HEK293 (cell line): Measurements from ENCODE around the gene MC1R.

Source experiments
- CTCF ChIA-PET: fragments of 350-600 bp; formaldehyde crosslinking; extraction: SDS; loops from one replicate; lab custom pipeline; 2021; ENCODE audit warnings: antibody characterized with exemption; lab: Yijun Ruan, JAX
- POLR2A ChIA-PET: fragments of 300-600 bp; formaldehyde crosslinking; extraction: SDS; loops from one replicate; lab custom pipeline; 2020; ENCODE audit warnings: antibody characterized with exemption, inconsistent platforms; lab: Yijun Ruan, JAX
- H3K27ac ChIP-seq: fragments of 200-500 bp; sonication (Bioruptor generic); 2 replicates; pipeline ENCODE4 v1.5.1; 2014; ENCODE audit warnings: low read depth, low read length, control low read depth, inconsistent platforms; ENCODE audit errors: extremely low read depth
- H3K36me3 ChIP-seq, 2 experiments: fragments of 200-500 bp in 1 of 2; sonication (Bioruptor generic) in 1 of 2; 1 replicate in 1 of 2; 2 replicates in 1 of 2; pipeline ENCODE4 v1.5.1; 2014 to 2017; ENCODE audit warnings: inconsistent platforms in 2 of 2, low read length in 2 of 2; ENCODE audit not compliant: control insufficient read depth in 2 of 2, insufficient read depth in 1 of 2
- H3K4me1 ChIP-seq: fragments of 200-500 bp; sonication (Bioruptor generic); 2 replicates; pipeline ENCODE4 v1.5.1; 2014; ENCODE audit warnings: mild to moderate bottlenecking, low read length, inconsistent platforms; ENCODE audit not compliant: control insufficient read depth, insufficient read depth
- H3K4me3 ChIP-seq: 2 replicates; pipeline ENCODE4 v1.5.1; 2011; ENCODE audit warnings: low read depth, mild to moderate bottlenecking, control low read depth, low read length, moderate library complexity
- H3K9me3 ChIP-seq: fragments of 200-500 bp; sonication (Bioruptor generic); 2 replicates; pipeline ENCODE4 v1.5.1; 2014; ENCODE audit warnings: low read depth, low read length, inconsistent platforms; ENCODE audit not compliant: control insufficient read depth, insufficient read depth
- EGR2 ChIP-seq: fragments of 450-650 bp; formaldehyde crosslinking; IDR thresholded peaks from 2 replicates; pipeline ENCODE4 v1.5.1; 2016; ENCODE audit warnings: low read depth, missing biosample characterization, missing genetic modification characterization
- GLIS2 ChIP-seq: fragments of 450-650 bp; formaldehyde crosslinking; IDR thresholded peaks from 2 replicates; pipeline ENCODE4 v1.5.1; 2016; ENCODE audit warnings: missing biosample characterization, missing genetic modification characterization
- HOXA7 ChIP-seq: sonication (generic); formaldehyde crosslinking; IDR thresholded peaks from 2 replicates; pipeline ENCODE4 v1.8.1; 2022; ENCODE audit warnings: missing genetic modification reagents, borderline replicate concordance
- OSR2 ChIP-seq: fragments of 450-650 bp; formaldehyde crosslinking; IDR thresholded peaks from 2 replicates; pipeline ENCODE4 v1.5.1; 2016; ENCODE audit warnings: missing biosample characterization, missing genetic modification characterization
- SALL2 ChIP-seq: fragments of 450-650 bp; formaldehyde crosslinking; IDR thresholded peaks from 2 replicates; pipeline ENCODE4 v1.5.0; 2017; ENCODE audit warnings: missing biosample characterization, mild to moderate bottlenecking, missing genetic modification characterization, borderline replicate concordance
- ZBTB26 ChIP-seq: fragments of 450-650 bp; formaldehyde crosslinking; optimal IDR thresholded peaks from 2 replicates; pipeline ENCODE3; 2016; ENCODE audit warnings: missing biosample characterization, mild to moderate bottlenecking, missing genetic modification characterization
- ZIC2 ChIP-seq: fragments of 450-650 bp; formaldehyde crosslinking; IDR thresholded peaks from 2 replicates; pipeline ENCODE4 v1.5.1; 2016; ENCODE audit warnings: missing biosample characterization, missing genetic modification characterization
- ZNF138 ChIP-seq: fragments of 450-650 bp; formaldehyde crosslinking; IDR thresholded peaks from 2 replicates; pipeline ENCODE4 v1.5.1; 2016; ENCODE audit warnings: missing biosample characterization, missing genetic modification characterization, borderline replicate concordance
- ZNF16 ChIP-seq: fragments of 450-650 bp; formaldehyde crosslinking; IDR thresholded peaks from 2 replicates; pipeline ENCODE4 v1.5.1; 2016; ENCODE audit warnings: low read depth, missing biosample characterization, missing genetic modification characterization
- ZNF174 ChIP-seq: fragments of 450-650 bp; formaldehyde crosslinking; IDR thresholded peaks from 2 replicates; pipeline ENCODE4 v1.5.0; 2017; ENCODE audit warnings: missing biosample characterization, mild to moderate bottlenecking, missing genetic modification characterization
- ZNF280C ChIP-seq: fragments of 450-650 bp; formaldehyde crosslinking; IDR thresholded peaks from 2 replicates; pipeline ENCODE4 v1.5.1; 2016; ENCODE audit warnings: missing biosample characterization, missing genetic modification characterization
- ZNF302 ChIP-seq: fragments of 450-650 bp; formaldehyde crosslinking; IDR thresholded peaks from 2 replicates; pipeline ENCODE4 v1.5.1; 2016; ENCODE audit warnings: missing biosample characterization, missing genetic modification characterization, low read depth
- ZNF391 ChIP-seq: fragments of 450-650 bp; formaldehyde crosslinking; IDR thresholded peaks from 2 replicates; pipeline ENCODE4 v1.5.1; 2016; ENCODE audit warnings: low read depth, missing biosample characterization, missing genetic modification characterization, borderline replicate concordance
- ZNF473 ChIP-seq: fragments of 450-650 bp; formaldehyde crosslinking; IDR thresholded peaks from 2 replicates; pipeline ENCODE4 v1.5.1; 2017; ENCODE audit warnings: missing biosample characterization, missing genetic modification characterization
- ZNF510 ChIP-seq: fragments of 450-650 bp; formaldehyde crosslinking; IDR thresholded peaks from 2 replicates; pipeline ENCODE4 v1.5.1; 2018; ENCODE audit warnings: mild to moderate bottlenecking, missing genetic modification characterization, missing biosample characterization; ENCODE audit not compliant: insufficient replicate concordance
- ZNF529 ChIP-seq: fragments of 450-650 bp; formaldehyde crosslinking; IDR thresholded peaks from 2 replicates; pipeline ENCODE4 v1.5.1; 2017; ENCODE audit warnings: missing genetic modification characterization, missing biosample characterization; ENCODE audit not compliant: insufficient replicate concordance
- ZNF558 ChIP-seq: fragments of 450-650 bp; formaldehyde crosslinking; IDR thresholded peaks from 2 replicates; pipeline ENCODE4 v1.5.1; 2016; ENCODE audit warnings: missing biosample characterization, missing genetic modification characterization
- ZNF596 ChIP-seq: fragments of 450-650 bp; IDR thresholded peaks from 2 replicates; pipeline ENCODE4 v1.5.0; 2018; ENCODE audit warnings: missing biosample characterization, mild to moderate bottlenecking, missing genetic modification characterization, moderate library complexity
- ZNF600 ChIP-seq: fragments of 450-650 bp; formaldehyde crosslinking; IDR thresholded peaks from 2 replicates; pipeline ENCODE4 v1.5.1; 2016; ENCODE audit warnings: missing biosample characterization, missing genetic modification characterization
- ZNF837 ChIP-seq: fragments of 450-650 bp; formaldehyde crosslinking; IDR thresholded peaks from 2 replicates; pipeline ENCODE4 v1.5.1; 2016; ENCODE audit warnings: missing biosample characterization, missing genetic modification characterization
- ZSCAN23 ChIP-seq: fragments of 450-650 bp; formaldehyde crosslinking; IDR thresholded peaks from 2 replicates; pipeline ENCODE4 v1.5.1; 2016; ENCODE audit warnings: missing biosample characterization, missing genetic modification characterization
- ZSCAN30 ChIP-seq: fragments of 450-650 bp; IDR thresholded peaks from 2 replicates; pipeline ENCODE4 v1.5.1; 2018; ENCODE audit warnings: missing biosample characterization, mild to moderate bottlenecking, missing genetic modification characterization, moderate library complexity

MC1R gene

GRCh38 chr16:89911375-89911774, 7.3 kb upstream of the MC1R start:
- H3K4me1 ChIP-seq = no peaks in the 10 kb centered on the region
- no peak overlapping the region for H3K4me3 ChIP-seq
- H3K36me3 ChIP-seq = peaks cover 8 to 39% of the 10 kb centered on the region in 2 experiments; a peak in 2 of 3 replicates
- ChIA-PET POLR2A (interaction anchor here (2.0 to 2.1 kb wide), 2 partner anchors 11 to 38 kb away, joined by 12 to 15 read pairs; partner anchors contain the start of genes TCF25 and TUBB3), CTCF (interaction anchor here (0.7 to 1.9 kb wide), 6 partner anchors 11 to 170 kb away, joined by 3 to 13 read pairs (median 5); partner anchors contain the start of gene DBNDD1)
- H3K27ac ChIP-seq = no peak overlapping the region
- TF ChIP-seq ZBTB26 (tag by site-specific recombination) (no peak), ZNF174 (tag by site-specific recombination) (no peak), ZNF302 (tag by site-specific recombination) (no peak), GLIS2 (no peak), ZIC2 (tag by site-specific recombination) (no peak), ZNF473 (tag by site-specific recombination) (no peak), ZNF837 (tag by site-specific recombination) (no peak), ZNF280C (tag by site-specific recombination) (no peak), ZNF596 (tag by site-specific recombination) (no peak)
- H3K9me3 ChIP-seq = no peaks in the 10 kb centered on the region

- ChIA-PET POLR2A (no interaction called here), CTCF (interaction anchor here (0.7 kb wide), 1 partner anchor 10 kb away, joined by 4 read pairs; no protein-coding TSS in a partner anchor)
- Histone ChIP-seq H3K36me3 (peaks cover 8 to 31% of the 10 kb centered on the region in 2 experiments; a peak in 2 of 3 replicates), H3K27ac (no peak overlapping the region), H3K9me3 (no peaks in the 10 kb centered on the region), H3K4me3 (no peak overlapping the region), H3K4me1 (no peaks in the 10 kb centered on the region)
- TF ChIP-seq ZNF600 (tag by site-specific recombination) (no peak), ZNF558 (tag by site-specific recombination) (no peak), ZNF529 (tag by site-specific recombination) (no peak), OSR2 (tag by site-specific recombination) (no peak), ZNF16 (tag by site-specific recombination) (no peak), EGR2 (tag by site-specific recombination) (no peak), SALL2 (tag by site-specific recombination) (no peak), ZNF510 (tag by site-specific recombination) (no peak), ZNF138 (tag by site-specific recombination) (no peak)
Observed at GRCh38 chr16:89912143-89912542, 6.5 kb upstream of the MC1R start.

- POLR2A ChIA-PET = interaction anchor here (0.6 kb wide), 1 partner anchor 39 kb away, joined by 4 read pairs; the partner anchor contains the start of gene TCF25
Observed at GRCh38 chr16:89912627-89913026, 6.0 kb upstream of the MC1R start.

More at GRCh38 chr16:89912627-89913026, 6.0 kb upstream of the MC1R start:
- Histone ChIP-seq H3K9me3 (no peaks in the 10 kb centered on the region), H3K4me3 (no peak overlapping the region), H3K36me3 (peaks cover 8 to 30% of the 10 kb centered on the region in 2 experiments; a peak in 2 of 3 replicates), H3K4me1 (peaks cover 4% of the 10 kb centered on the region), H3K27ac (no peak overlapping the region)
- TF ChIP-seq ZNF391 (tag by site-specific recombination) (no peak), ZSCAN30 (tag by site-specific recombination) (no peak), HOXA7 (CRISPR knock-in tag) (no peak), ZNF510 (tag by site-specific recombination) (no peak), ZSCAN23 (tag by site-specific recombination) (no peak)
- CTCF ChIA-PET = interaction anchor here (0.6 kb wide), 1 partner anchor 577 kb away, joined by 3 read pairs; no protein-coding TSS in a partner anchor
